ENCODE results near the gene GPA33.

- TF ChIP-seq, protein P1, sequence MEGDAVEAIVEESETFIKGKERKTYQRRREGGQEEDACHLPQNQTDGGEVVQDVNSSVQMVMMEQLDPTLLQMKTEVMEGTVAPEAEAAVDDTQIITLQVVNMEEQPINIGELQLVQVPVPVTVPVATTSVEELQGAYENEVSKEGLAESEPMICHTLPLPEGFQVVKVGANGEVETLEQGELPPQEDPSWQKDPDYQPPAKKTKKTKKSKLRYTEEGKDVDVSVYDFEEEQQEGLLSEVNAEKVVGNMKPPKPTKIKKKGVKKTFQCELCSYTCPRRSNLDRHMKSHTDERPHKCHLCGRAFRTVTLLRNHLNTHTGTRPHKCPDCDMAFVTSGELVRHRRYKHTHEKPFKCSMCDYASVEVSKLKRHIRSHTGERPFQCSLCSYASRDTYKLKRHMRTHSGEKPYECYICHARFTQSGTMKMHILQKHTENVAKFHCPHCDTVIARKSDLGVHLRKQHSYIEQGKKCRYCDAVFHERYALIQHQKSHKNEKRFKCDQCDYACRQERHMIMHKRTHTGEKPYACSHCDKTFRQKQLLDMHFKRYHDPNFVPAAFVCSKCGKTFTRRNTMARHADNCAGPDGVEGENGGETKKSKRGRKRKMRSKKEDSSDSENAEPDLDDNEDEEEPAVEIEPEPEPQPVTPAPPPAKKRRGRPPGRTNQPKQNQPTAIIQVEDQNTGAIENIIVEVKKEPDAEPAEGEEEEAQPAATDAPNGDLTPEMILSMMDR (IDR thresholded peaks at IDR 0.05 in 8 of 11, conservative IDR thresholded peaks at IDR 0.05 in 3 of 11), result no peak
- TF ChIP-seq POLR2AphosphoS5 (IDR thresholded peaks at IDR 0.05), result no peak
These were observed 29.1 kb downstream of the GPA33 start for GRCh38 chr1:167061073-167061464.
